Caco-2 (cell line): ENCODE measurements around the gene HYPK. TPM values are rescaled to one million over a fixed set of nuclear protein-coding genes. Genes with fewer than 3 reads are reported as not detected.

Experiments used
- BruUV-seq: library from RNA; stranded (reverse); fragments of 400-500 nt; replicated peaks from 2 replicates; lab custom pipeline; 2021; lab: Mats Ljungman, UMichigan
- CTCF ChIA-PET: fragments of 300-600 bp; sonication (Branson Sonifier 250); formaldehyde crosslinking; loops from one replicate; lab custom pipeline; 2022; ENCODE audit warnings: antibody characterized with exemption; lab: Charles Lee
- POLR2A ChIA-PET: fragments of 300-600 bp; sonication (Branson Sonifier 250); formaldehyde crosslinking; loops from one replicate; lab custom pipeline; 2022; ENCODE audit warnings: antibody characterized with exemption; lab: Charles Lee
- DNase-seq, 2 experiments: peaks; one replicate each; pipeline versions ENCODE4 v3.0.0 to v3.0.0-alpha.2; 2020 to 2022
- H3K27me3 ChIP-seq: replicated peaks from 2 replicates; pipeline ENCODE4 v1.6.0; 2011; ENCODE audit warnings: low read length; ENCODE audit not compliant: control insufficient read depth, insufficient read depth
- H3K36me3 ChIP-seq: 2 replicates; pipeline ENCODE4 v1.5.1; 2011; ENCODE audit warnings: low read length; ENCODE audit not compliant: control insufficient read depth, insufficient read depth
- H3K4me1 ChIP-seq: fragments of 250-450 bp; sonication (Bioruptor Pico); 2 replicates; pipeline ENCODE4 v1.5.1; 2020; ENCODE audit warnings: mild to moderate bottlenecking
- H3K4me3 ChIP-seq: 2 replicates; pipeline ENCODE4 v1.5.1; 2011; ENCODE audit warnings: low read depth, mild to moderate bottlenecking, control low read depth, low read length
- H3K9me3 ChIP-seq: fragments of 250-450 bp; sonication (Bioruptor Pico); 2 replicates; pipeline ENCODE4 v1.5.1; 2020; ENCODE audit warnings: mild to moderate bottlenecking, moderate library complexity
- H3K27ac Mint-ChIP-seq: one replicate; pipeline ENCODE4 v1.8.0; 2022; ENCODE audit warnings: mixed read lengths; ENCODE audit not compliant: unreplicated experiment
- H3K27me3 Mint-ChIP-seq: one replicate; pipeline ENCODE4 v1.8.0; 2022; ENCODE audit warnings: mixed read lengths; ENCODE audit not compliant: insufficient read depth, unreplicated experiment
- H3K36me3 Mint-ChIP-seq: one replicate; pipeline ENCODE4 v1.8.0; 2022; ENCODE audit warnings: mild to moderate bottlenecking, mixed read lengths; ENCODE audit not compliant: insufficient read depth, unreplicated experiment
- H3K4me1 Mint-ChIP-seq: one replicate; pipeline ENCODE4 v1.8.0; 2022; ENCODE audit warnings: low read depth, mixed read lengths; ENCODE audit not compliant: unreplicated experiment
- H3K4me3 Mint-ChIP-seq: one replicate; pipeline ENCODE4 v1.8.0; 2022; ENCODE audit warnings: mild to moderate bottlenecking, moderate library complexity, mixed read lengths; ENCODE audit not compliant: unreplicated experiment
- H3K9me3 Mint-ChIP-seq: one replicate; pipeline ENCODE4 v1.8.0; 2022; ENCODE audit warnings: mixed read lengths; ENCODE audit not compliant: unreplicated experiment
- CTCF ChIP-seq, 2 experiments: fragments of 200-600 bp in 1 of 2; IDR thresholded peaks; 1 replicate in 1 of 2; 2 replicates in 1 of 2; pipeline versions ENCODE4 v1.5.1 to v1.8.0; 2011 to 2022; ENCODE audit warnings: antibody characterized with exemption in 1 of 2, control low read depth in 1 of 2, inconsistent platforms in 1 of 2, low read depth in 1 of 2, low read length in 1 of 2, mild to moderate bottlenecking in 1 of 2, moderate library complexity in 1 of 2; ENCODE audit not compliant: insufficient read depth in 1 of 2, severe bottlenecking in 1 of 2, unreplicated experiment in 1 of 2
- intact Hi-C: fragments of 100-400 bp; cut with micrococcal nuclease; formaldehyde crosslinking; loops from one replicate; pipeline ENCODE4 v1.10.0; 2022; ENCODE audit not compliant: unreplicated experiment
- microRNA-seq: library from miRNA; unstranded; fragments of <30 nt; microRNA quantifications from one replicate; pipeline ENCODE4 v1.2.0, GENCODE V29; 2022
- total RNA-seq: library from RNA; stranded (reverse); gene quantifications from 2 replicates; pipeline ENCODE4 v1.2.3, GENCODE V29; 2022

The HYPK gene
- total RNA-seq, 1 experiment from 2014 or later: 20.4 TPM

GRCh38 chr15:43851251-43851650, 50.9 kb downstream of the HYPK start:
- no TSS peak for BruUV-seq
- Mint-ChIP-seq H3K36me3 (peaks cover 28% of the 10 kb centered on the region), H3K27me3 (no peaks in the 10 kb centered on the region), H3K4me3 (no peak overlapping the region), H3K27ac (no peak overlapping the region), H3K9me3 (no peaks in the 10 kb centered on the region), H3K4me1 (no peaks in the 10 kb centered on the region)
- no peak for TF ChIP-seq CTCF (IDR thresholded peaks at IDR 0.05; ENCODE audit: insufficient read depth in 1 of 2, low read depth in 1 of 2, low read length in 1 of 2, severe bottlenecking in 1 of 2, unreplicated experiment in 1 of 2)
- Histone ChIP-seq H3K27me3 (no peaks in the 10 kb centered on the region), H3K4me3 (no peak overlapping the region), H3K4me1 (no peaks in the 10 kb centered on the region), H3K36me3 (no peaks in the 10 kb centered on the region), H3K9me3 (no peaks in the 10 kb centered on the region)
- CTCF ChIA-PET: no interaction called here
- DNase-seq: no peak
- POLR2A ChIA-PET: no interaction called here
- intact Hi-C loops: no loop called here

GRCh38 chr15:43852607-43853006, 52.2 kb downstream of the HYPK start:
- ChIA-PET CTCF (no interaction called here), POLR2A (no interaction called here)
- intact Hi-C loops: no loop called here
- H3K27me3 ChIP-seq: no peaks in the 10 kb centered on the region
- Mint-ChIP-seq H3K36me3 (peaks cover 32% of the 10 kb centered on the region), H3K4me1 (no peaks in the 10 kb centered on the region), H3K27me3 (no peaks in the 10 kb centered on the region), H3K9me3 (no peaks in the 10 kb centered on the region), H3K4me3 (no peak overlapping the region), H3K27ac (no peak overlapping the region)
- no peaks in the 10 kb centered on the region for H3K36me3 ChIP-seq
- TF ChIP-seq CTCF (IDR thresholded peaks at IDR 0.05; ENCODE audit: insufficient read depth in 1 of 2, low read depth in 1 of 2, low read length in 1 of 2, severe bottlenecking in 1 of 2, unreplicated experiment in 1 of 2): no peak
- H3K9me3 ChIP-seq: no peaks in the 10 kb centered on the region
- DNase-seq: no peak
- BruUV-seq: no TSS peak
- no peak overlapping the region for H3K4me3 ChIP-seq
- no peaks in the 10 kb centered on the region for H3K4me1 ChIP-seq

Small RNA genes within 50 kb of the gene (microRNA-seq; reads per million reads assigned to microRNA genes)
- gene MIR1282: not detected

Other genes with a start within 250 kb of the HYPK start
- 36.3 and 38.9 TPM in 2 replicates for gene PPIP5K1, start 210.4 kb upstream of the HYPK start, total RNA-seq
- gene CKMT1B, start 206.6 kb upstream of the HYPK start, total RNA-seq: 0.93 and 1.6 TPM in 2 replicates
- 0.07 TPM in 1 of 2 replicates, not detected in the other for gene STRC, start 181.8 kb upstream of the HYPK start, total RNA-seq
- 1.4 and 2.4 TPM in 2 replicates for gene CATSPER2, start 151.8 kb upstream of the HYPK start, total RNA-seq
- gene CKMT1A, start 106.7 kb upstream of the HYPK start, total RNA-seq: 1.5 and 3.0 TPM in 2 replicates
- 545 and 548 TPM in 2 replicates for gene PDIA3, start 54.2 kb upstream of the HYPK start, total RNA-seq
- 0.18 TPM in 1 of 2 replicates, not detected in the other for gene ELL3, start 23.6 kb upstream of the HYPK start, total RNA-seq
- 816 and 823 TPM in 2 replicates for gene SERF2, start 8.3 kb upstream of the HYPK start, total RNA-seq
- 0.21 and 0.23 TPM in 2 replicates for gene SERINC4, start 379 bp upstream of the HYPK start, total RNA-seq
- 37.1 and 37.4 TPM in 2 replicates for gene MFAP1, start 24.1 kb downstream of the HYPK start, total RNA-seq
- gene WDR76, start 26.4 kb downstream of the HYPK start, total RNA-seq: 25.3 and 26.9 TPM in 2 replicates